HG03066 (cell line): ENCODE results near the gene MEF2D.

ENCODE experiments used
- ATAC-seq: cut with Tn5 transposase; IDR thresholded peaks from one replicate; pipeline ENCODE4 v1.9.1; 2021; ENCODE audit warnings: low read depth; ENCODE audit not compliant: unreplicated experiment

MEF2D gene

GRCh38 chr1:156471496-156472490 is 28.8 kb downstream of the MEF2D start:
- ATAC-seq, result no peak

- ATAC-seq, result no peak
Observed at GRCh38 chr1:156470473-156470872, 30.1 kb downstream of the MEF2D start.

GRCh38 chr1:156468693-156469345 is 31.8 kb downstream of the MEF2D start:
- ATAC-seq, result no peak

GRCh38 chr1:156467906-156468305 is 32.7 kb downstream of the MEF2D start:
- ATAC-seq, result no peak

GRCh38 chr1:156467385-156467784 is 33.2 kb downstream of the MEF2D start:
- no peak for ATAC-seq

- ATAC-seq, result no peak
Observed at GRCh38 chr1:156465747-156466365, 34.7 kb downstream of the MEF2D start.

- ATAC-seq, result no peak
Observed at GRCh38 chr1:156464825-156465452, 35.6 kb downstream of the MEF2D start.

- ATAC-seq, result no peak
Observed at GRCh38 chr1:156464335-156464734, 36.2 kb downstream of the MEF2D start.

GRCh38 chr1:156463874-156464273 is 36.7 kb downstream of the MEF2D start:
- ATAC-seq, result no peak

GRCh38 chr1:156462954-156463795 is 37.4 kb downstream of the MEF2D start:
- ATAC-seq, result no peak

GRCh38 chr1:156461781-156462647 is 38.6 kb downstream of the MEF2D start:
- ATAC-seq, result no peak

GRCh38 chr1:156461109-156461508 is 39.5 kb downstream of the MEF2D start:
- ATAC-seq, result no peak

GRCh38 chr1:156460525-156460924 is 40.0 kb downstream of the MEF2D start:
- ATAC-seq, result no peak

- ATAC-seq, result no peak
Observed at GRCh38 chr1:156458181-156458503, 42.4 kb downstream of the MEF2D start.

GRCh38 chr1:156456625-156457465 is 43.7 kb downstream of the MEF2D start:
- ATAC-seq, result peak; percentile 71

GRCh38 chr1:156455362-156455761 is 45.2 kb downstream of the MEF2D start:
- no peak for ATAC-seq

GRCh38 chr1:156452907-156453306 is 47.7 kb downstream of the MEF2D start:
- ATAC-seq, result no peak

- no peak for ATAC-seq
Observed at GRCh38 chr1:156451505-156452160, 48.9 kb downstream of the MEF2D start.
